Vagina (tissue), 2 donors: Measurements from ENCODE around the gene TKFC. TPM values are rescaled to one million over a fixed set of nuclear protein-coding genes. Genes with fewer than 3 reads are reported as not detected.

Experiments used
- DNase-seq, 2 donors: peaks; one replicate each; pipeline ENCODE4 v3.0.0-alpha.2; 2017; ENCODE audit errors: extremely low spot score in 2 of 2
- H3K27ac ChIP-seq: fragments of 200-600 bp; sonication (generic); one replicate; pipeline ENCODE4 v1.5.1; 2019
- H3K27me3 ChIP-seq: fragments of 200-600 bp; sonication (generic); one replicate; pipeline ENCODE4 v1.5.1; 2019
- H3K36me3 ChIP-seq, 2 donors: fragments of 200-600 bp; sonication (generic); one replicate each; pipeline ENCODE4 v1.5.1; 2017 to 2019
- H3K4me1 ChIP-seq: fragments of 200-600 bp; sonication (generic); one replicate; pipeline ENCODE4 v1.5.1; 2019
- H3K4me3 ChIP-seq, 2 donors: fragments of 200-600 bp; sonication (generic); 1 replicate in 1 of 2; 2 replicates in 1 of 2; pipeline ENCODE4 v1.5.1; 2016 to 2019
- H3K9me3 ChIP-seq: fragments of 200-600 bp; sonication (generic); one replicate; pipeline ENCODE4 v1.5.1; 2019
- POLR2A ChIP-seq, 2 donors: fragments of 450-650 bp; IDR thresholded peaks; one replicate each; pipeline ENCODE4 v1.6.1; 2017; ENCODE audit warnings: antibody characterized with exemption in 2 of 2, mild to moderate bottlenecking in 2 of 2, moderate library complexity in 2 of 2
- POLR2AphosphoS5 ChIP-seq, 2 donors: sonication (generic); formaldehyde crosslinking; IDR thresholded peaks; one replicate each; pipeline ENCODE4 v1.9.0; 2017; ENCODE audit warnings: antibody characterized with exemption in 2 of 2, mild to moderate bottlenecking in 2 of 2, low read depth in 1 of 2; ENCODE audit not compliant: insufficient read depth in 1 of 2
- intact Hi-C: fragments of 100-400 bp; cut with DNase I; formaldehyde crosslinking; loops from one replicate; pipeline ENCODE4 v1.15.1; 2023
- total RNA-seq: library from RNA; depleted of rRNA; stranded (reverse); fragments of >200 nt; gene quantifications from one replicate; pipeline ENCODE4 v1.2.3, GENCODE V29; 2016
- TF ChIP-seq, protein P1 (sequence below), 3 experiments: fragments of 450-650 bp in 2 of 3; fragments of 200-600 bp in 1 of 3; sonication (generic) in 1 of 3; IDR thresholded peaks; one replicate each; pipeline ENCODE4 v1.5.1; 2017 to 2019; ENCODE audit warnings: antibody characterized with exemption in 3 of 3, mild to moderate bottlenecking in 2 of 3, moderate library complexity in 2 of 3

The TKFC gene
- total RNA-seq, 1 donor from 2014 or later, result 22.6 TPM

DNA sequence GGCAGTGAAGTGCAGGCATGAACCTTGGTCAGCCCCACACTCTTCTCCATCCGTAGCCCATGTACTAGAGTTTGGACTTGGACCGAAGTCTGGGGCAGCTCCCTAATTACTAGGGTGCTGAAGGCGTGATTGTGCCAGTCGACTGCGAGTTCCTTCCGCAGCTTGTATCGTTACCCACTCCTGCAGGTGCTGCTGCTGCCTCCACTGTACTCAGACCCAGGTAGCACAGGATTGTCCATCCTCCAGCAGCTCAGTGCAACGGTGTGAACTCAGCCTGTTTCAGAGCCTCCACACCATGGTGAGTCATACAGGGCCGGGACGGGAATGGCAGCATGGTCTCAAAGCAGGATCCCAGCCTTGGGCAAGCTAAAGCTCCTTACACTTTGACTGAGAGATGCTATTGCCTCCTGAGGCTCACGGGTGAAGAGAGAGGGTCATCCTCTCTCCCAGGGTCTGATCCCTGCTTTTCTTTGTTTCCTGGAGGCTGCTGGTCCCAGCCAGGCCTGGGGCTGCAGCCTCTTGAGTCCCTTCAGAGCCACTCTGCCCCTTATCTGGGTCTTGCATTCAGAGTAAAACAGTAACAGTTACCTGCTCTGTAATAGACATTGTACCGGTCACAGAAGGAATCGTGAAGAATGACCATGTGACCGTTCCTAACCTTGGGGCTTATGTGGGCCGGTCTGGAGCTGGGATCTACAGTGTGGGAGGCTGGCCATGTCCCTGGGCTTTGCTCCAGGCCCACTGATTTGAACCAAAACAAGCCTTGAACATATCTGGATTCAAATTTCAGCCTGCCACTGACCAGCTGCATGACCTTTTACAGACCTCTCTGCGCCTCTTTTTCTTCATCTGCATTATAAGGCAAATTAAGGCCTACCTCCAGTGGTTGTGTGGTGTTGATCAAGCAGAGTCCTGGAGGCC lies 1.7 kb downstream of the TKFC start:
- no peak for TF ChIP-seq POLR2AphosphoS5 (IDR thresholded peaks at IDR 0.05; ENCODE audit: insufficient read depth in 1 of 2, low read depth in 1 of 2)
- no peak for TF ChIP-seq POLR2A (IDR thresholded peaks at IDR 0.05)
- TF ChIP-seq, protein P1, sequence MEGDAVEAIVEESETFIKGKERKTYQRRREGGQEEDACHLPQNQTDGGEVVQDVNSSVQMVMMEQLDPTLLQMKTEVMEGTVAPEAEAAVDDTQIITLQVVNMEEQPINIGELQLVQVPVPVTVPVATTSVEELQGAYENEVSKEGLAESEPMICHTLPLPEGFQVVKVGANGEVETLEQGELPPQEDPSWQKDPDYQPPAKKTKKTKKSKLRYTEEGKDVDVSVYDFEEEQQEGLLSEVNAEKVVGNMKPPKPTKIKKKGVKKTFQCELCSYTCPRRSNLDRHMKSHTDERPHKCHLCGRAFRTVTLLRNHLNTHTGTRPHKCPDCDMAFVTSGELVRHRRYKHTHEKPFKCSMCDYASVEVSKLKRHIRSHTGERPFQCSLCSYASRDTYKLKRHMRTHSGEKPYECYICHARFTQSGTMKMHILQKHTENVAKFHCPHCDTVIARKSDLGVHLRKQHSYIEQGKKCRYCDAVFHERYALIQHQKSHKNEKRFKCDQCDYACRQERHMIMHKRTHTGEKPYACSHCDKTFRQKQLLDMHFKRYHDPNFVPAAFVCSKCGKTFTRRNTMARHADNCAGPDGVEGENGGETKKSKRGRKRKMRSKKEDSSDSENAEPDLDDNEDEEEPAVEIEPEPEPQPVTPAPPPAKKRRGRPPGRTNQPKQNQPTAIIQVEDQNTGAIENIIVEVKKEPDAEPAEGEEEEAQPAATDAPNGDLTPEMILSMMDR (IDR thresholded peaks at IDR 0.05), result no peak
- Histone ChIP-seq H3K4me3 (no peak overlapping the region), H3K4me1 (peaks cover 53% of the 10 kb centered on the region), H3K36me3 (peaks cover 0 to 2% of the 10 kb centered on the region in 2 donors), H3K27ac (no peak overlapping the region), H3K27me3 (no peaks in the 10 kb centered on the region), H3K9me3 (no peaks in the 10 kb centered on the region)
- intact Hi-C loops, result no loop called here
- DNase-seq, result no peak

DNA sequence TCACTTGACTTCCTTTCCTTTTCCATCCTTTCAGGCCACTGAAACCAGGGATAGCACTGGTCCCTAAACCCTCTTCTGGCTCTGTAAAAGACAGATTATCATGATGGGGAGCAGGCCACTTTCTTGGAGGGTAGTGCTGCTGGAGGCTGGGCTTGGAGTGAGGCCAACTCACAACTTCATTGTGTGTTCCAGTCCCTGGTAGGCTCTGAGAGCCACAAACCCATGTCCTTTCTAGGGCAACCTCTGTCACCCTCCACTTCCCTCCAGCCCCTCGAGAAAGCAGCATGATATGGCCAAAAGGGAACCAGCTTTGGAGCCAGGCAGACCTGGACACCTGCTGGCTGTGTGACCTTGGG lies 2.3 kb downstream of the TKFC start:
- no peaks in the 10 kb centered on the region for H3K36me3 ChIP-seq
- no peak for DNase-seq
- no peaks in the 10 kb centered on the region for H3K9me3 ChIP-seq
- intact Hi-C loops, result no loop called here
- H3K4me3 ChIP-seq, result no peak overlapping the region
- no peaks in the 10 kb centered on the region for H3K27me3 ChIP-seq
- no peak overlapping the region for H3K27ac ChIP-seq
- H3K4me1 ChIP-seq, result peaks cover 46% of the 10 kb centered on the region
- TF ChIP-seq, protein P1 (IDR thresholded peaks at IDR 0.05), result no peak
- no peak for TF ChIP-seq POLR2AphosphoS5 (IDR thresholded peaks at IDR 0.05; ENCODE audit: insufficient read depth in 1 of 2, low read depth in 1 of 2)
- TF ChIP-seq POLR2A (IDR thresholded peaks at IDR 0.05), result no peak

DNA sequence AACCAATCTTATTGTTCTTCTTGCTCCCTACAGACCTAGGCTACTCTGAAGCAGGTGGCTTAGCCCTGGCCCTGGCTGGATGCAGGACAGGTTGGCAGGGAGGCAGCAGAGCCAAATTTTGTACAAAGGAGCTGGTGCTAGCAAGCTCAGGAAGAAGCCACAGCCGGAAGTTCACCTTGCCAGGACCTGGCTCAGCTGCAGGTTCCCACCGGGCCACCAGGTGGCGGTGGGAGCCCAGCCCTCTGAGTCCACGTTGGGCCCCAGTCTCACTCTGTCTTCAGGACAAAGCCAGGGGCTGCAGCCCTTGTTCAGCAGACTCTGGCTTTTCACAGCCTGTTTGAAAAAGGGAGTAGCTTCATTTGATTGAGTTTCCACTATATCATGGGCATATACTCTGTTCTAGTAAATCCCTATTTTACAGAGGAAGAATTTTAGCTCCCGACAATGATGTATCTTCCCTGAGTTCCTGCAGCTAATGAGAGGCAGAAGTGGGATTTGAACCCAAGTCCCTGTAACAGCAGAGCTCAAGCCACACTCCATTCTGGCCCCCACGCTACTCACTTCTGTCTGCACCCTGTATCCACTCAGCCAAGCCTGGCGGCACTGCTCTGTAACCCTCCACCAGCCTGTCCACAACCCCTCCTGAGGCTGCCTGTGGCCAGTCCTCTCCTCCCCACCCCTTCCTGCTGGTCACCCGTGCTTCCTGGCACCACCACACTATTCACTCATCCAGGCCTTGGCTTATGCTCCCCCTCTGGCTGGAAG lies 3.3 kb downstream of the TKFC start:
- TF ChIP-seq POLR2A (IDR thresholded peaks at IDR 0.05) (no peak), POLR2AphosphoS5 (IDR thresholded peaks at IDR 0.05; ENCODE audit: insufficient read depth in 1 of 2, low read depth in 1 of 2) (peak in 1 of 2 donors; percentile 51)
- TF ChIP-seq, protein P1 (IDR thresholded peaks at IDR 0.05), result peak; percentile 79 to 97 (median 96)
- Histone ChIP-seq H3K27me3 (no peaks in the 10 kb centered on the region), H3K9me3 (no peaks in the 10 kb centered on the region), H3K27ac (peak overlapping the region; percentile 3), H3K4me1 (peaks cover 36% of the 10 kb centered on the region), H3K36me3 (no peaks in the 10 kb centered on the region), H3K4me3 (no peak overlapping the region)
- intact Hi-C loops, result loop anchor here (2.0 kb wide), 1 partner anchor 48 kb away; no protein-coding TSS in a partner anchor
- no peak for DNase-seq

DNA sequence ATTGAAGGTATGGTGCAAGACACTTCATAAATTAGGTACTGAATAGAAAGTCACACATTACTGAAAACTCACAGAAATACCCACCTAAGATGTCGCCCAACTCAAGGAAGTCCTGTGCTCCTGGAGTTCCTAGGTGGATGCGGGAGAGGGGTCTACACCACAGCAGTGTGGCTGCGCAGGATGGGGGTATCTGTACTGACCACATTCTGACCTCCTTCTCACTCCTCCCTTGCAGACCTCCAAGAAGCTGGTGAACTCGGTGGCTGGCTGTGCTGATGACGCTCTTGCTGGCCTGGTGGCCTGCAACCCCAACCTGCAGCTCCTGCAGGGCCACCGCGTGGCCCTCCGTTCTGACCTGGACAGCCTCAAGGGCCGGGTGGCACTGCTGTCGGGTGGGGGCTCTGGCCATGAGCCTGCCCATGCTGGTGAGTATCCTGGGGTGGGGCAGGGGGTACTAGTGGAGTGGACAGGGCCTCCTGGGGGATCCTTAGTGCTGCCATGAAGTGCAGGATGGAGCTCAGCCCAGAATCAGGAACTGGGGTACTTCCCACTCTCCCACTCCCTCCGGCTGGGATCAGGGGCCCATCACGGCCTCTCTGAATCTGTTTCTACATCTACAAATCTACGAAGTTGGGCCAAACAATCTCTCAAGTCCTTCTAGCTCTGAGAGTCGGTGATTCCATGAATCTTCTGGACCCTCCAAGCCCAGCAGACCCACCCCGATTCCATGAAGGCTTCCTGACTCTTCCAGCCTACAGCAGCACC lies 4.9 kb downstream of the TKFC start:
- TF ChIP-seq POLR2AphosphoS5 (IDR thresholded peaks at IDR 0.05; ENCODE audit: insufficient read depth in 1 of 2, low read depth in 1 of 2), result no peak
- TF ChIP-seq POLR2A (IDR thresholded peaks at IDR 0.05), result no peak
- TF ChIP-seq, protein P1 (IDR thresholded peaks at IDR 0.05), result no peak
- intact Hi-C loops, result loop anchor here (2.0 kb wide), 1 partner anchor 47 kb away; no protein-coding TSS in a partner anchor

More for the DNA sequence above, 4.9 kb downstream of the TKFC start:
- Histone ChIP-seq H3K27ac (no peak overlapping the region), H3K9me3 (no peaks in the 10 kb centered on the region), H3K4me3 (no peak overlapping the region), H3K4me1 (peaks cover 25% of the 10 kb centered on the region), H3K27me3 (no peaks in the 10 kb centered on the region), H3K36me3 (no peaks in the 10 kb centered on the region)
- DNase-seq, result no peak
